ENCODE measurements around the gene VPS35L. TPM values are rescaled to one million over a fixed set of nuclear protein-coding genes. Genes with fewer than 3 reads are reported as not detected.

Gene VPS35L, protein sequence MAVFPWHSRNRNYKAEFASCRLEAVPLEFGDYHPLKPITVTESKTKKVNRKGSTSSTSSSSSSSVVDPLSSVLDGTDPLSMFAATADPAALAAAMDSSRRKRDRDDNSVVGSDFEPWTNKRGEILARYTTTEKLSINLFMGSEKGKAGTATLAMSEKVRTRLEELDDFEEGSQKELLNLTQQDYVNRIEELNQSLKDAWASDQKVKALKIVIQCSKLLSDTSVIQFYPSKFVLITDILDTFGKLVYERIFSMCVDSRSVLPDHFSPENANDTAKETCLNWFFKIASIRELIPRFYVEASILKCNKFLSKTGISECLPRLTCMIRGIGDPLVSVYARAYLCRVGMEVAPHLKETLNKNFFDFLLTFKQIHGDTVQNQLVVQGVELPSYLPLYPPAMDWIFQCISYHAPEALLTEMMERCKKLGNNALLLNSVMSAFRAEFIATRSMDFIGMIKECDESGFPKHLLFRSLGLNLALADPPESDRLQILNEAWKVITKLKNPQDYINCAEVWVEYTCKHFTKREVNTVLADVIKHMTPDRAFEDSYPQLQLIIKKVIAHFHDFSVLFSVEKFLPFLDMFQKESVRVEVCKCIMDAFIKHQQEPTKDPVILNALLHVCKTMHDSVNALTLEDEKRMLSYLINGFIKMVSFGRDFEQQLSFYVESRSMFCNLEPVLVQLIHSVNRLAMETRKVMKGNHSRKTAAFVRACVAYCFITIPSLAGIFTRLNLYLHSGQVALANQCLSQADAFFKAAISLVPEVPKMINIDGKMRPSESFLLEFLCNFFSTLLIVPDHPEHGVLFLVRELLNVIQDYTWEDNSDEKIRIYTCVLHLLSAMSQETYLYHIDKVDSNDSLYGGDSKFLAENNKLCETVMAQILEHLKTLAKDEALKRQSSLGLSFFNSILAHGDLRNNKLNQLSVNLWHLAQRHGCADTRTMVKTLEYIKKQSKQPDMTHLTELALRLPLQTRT
- 10 to 100 TPM; 62.3 to 64.9 (median 63.7) TPM for polyA plus RNA-seq (ENCODE audit: insufficient read length in 4 of 4)

DNA sequence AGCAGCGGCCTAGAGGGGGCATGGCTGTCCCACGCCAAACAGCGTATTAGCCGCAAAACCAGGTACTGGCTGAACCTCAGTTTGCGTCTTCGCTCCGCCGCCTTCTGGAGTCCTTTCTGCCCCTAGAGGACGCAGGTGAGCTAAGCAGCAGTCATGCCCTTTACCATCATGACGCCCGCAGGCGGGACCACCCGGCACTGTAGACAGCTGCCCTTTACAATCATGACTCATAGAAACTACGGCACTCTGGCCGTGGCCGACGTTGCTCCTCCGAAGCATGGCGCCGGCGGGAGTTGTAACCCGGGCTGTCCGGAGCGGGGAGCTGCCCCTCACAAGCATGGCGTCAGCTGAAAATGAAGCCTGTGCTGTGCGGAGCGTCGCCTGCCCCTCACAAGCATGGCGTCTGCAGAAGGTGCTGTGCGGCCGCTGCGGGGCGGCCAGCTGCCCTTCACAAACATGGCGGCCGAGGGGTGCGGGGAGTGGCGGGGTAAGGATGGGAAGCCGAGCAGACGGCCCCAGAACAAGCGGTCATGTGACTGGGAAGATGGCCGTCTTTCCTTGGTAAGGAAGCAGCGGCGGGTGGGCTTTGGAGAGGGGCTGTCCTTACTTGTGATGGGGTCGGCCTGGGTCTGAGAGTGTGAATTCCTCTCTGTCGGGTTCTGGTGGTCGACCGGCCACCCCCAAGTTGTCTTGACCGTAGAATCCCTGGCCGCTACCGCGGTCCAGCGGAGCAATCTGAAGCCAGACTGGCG, at the start of gene VPS35L:
Gene VPS35L, plus strand, starts transcription at position 518 of the 752 bp plus-strand sequence. Its CDS starts 27 bp downstream, at position 545.
- DNase-seq (ENCODE audit: low read depth in 4 of 4, low spot score in 2 of 4), result peak; percentile 92 to 98 (median 96)

- no peak for DNase-seq (ENCODE audit: low read depth in 4 of 4, low spot score in 2 of 4)
Observed at GRCh38 chr16:19506965-19507364, 48.5 kb upstream of the VPS35L start.

DNA sequence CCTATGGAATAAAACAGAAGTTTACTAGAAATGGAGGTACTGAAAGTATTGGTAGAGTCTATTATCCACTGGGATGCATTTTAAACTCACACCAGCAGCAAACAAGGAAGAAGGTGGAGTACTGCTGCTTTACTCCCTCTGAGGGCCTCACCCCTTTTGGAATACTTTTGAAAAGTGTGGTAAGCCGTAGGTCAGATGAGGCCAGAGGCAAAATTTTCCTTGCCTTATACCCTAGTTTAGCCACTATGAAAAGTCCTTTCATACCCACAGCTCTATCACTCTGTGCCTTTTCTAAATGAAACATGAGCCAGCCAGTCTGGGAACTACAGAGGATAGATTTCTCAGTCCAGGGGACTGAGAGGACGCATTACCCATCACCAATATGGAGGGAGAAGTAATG, 47.6 kb upstream of the VPS35L start:
- no peak for DNase-seq (ENCODE audit: low read depth in 4 of 4, low spot score in 2 of 4)

- DNase-seq (ENCODE audit: low read depth in 4 of 4, low spot score in 2 of 4), result no peak
Observed at GRCh38 chr16:19512297-19512696, 43.2 kb upstream of the VPS35L start.

GRCh38 chr16:19513377-19514053, 42.0 kb upstream of the VPS35L start:
- DNase-seq (ENCODE audit: low read depth in 4 of 4, low spot score in 2 of 4), result no peak

GRCh38 chr16:19515757-19516156, 39.7 kb upstream of the VPS35L start:
- DNase-seq (ENCODE audit: low read depth in 4 of 4, low spot score in 2 of 4), result no peak

GRCh38 chr16:19517424-19518089, 37.9 kb upstream of the VPS35L start:
- DNase-seq (ENCODE audit: low read depth in 4 of 4, low spot score in 2 of 4), result no peak

GRCh38 chr16:19518388-19518787, 37.1 kb upstream of the VPS35L start:
- no peak for DNase-seq (ENCODE audit: low read depth in 4 of 4, low spot score in 2 of 4)

DNA sequence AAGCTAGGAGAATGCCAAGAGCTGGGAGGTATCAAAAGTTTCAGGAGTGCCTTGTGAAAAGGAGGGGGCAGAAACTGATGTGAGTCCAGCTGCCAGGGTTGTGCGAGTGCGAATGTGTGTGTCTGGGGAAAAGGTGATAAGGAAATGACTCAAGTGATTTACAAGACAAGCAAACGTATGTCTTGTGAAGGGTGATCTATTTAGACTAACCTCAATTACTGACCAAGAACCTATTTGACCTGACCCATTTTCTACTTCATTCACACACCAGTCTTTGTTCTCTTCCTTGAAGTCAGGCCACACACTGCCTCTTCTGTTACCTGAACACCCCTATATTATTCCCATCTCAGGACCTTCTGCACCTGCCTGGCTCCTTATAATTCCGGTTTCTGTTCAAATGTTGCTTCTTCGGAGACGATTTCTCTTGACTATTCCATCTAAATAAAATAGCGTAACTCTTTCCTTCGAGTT, 34.6 kb upstream of the VPS35L start:
- DNase-seq (ENCODE audit: low read depth in 4 of 4, low spot score in 2 of 4), result no peak

GRCh38 chr16:19521471-19522396, 33.8 kb upstream of the VPS35L start, which contains the start of gene GDE1:
Gene GDE1, minus strand, starts transcription at chr16:19522098. Its CDS starts 134 bp downstream, at chr16:19521964.
- DNase-seq (ENCODE audit: low read depth in 4 of 4, low spot score in 2 of 4), result peak; percentile 69 to 91 (median 83)

DNA sequence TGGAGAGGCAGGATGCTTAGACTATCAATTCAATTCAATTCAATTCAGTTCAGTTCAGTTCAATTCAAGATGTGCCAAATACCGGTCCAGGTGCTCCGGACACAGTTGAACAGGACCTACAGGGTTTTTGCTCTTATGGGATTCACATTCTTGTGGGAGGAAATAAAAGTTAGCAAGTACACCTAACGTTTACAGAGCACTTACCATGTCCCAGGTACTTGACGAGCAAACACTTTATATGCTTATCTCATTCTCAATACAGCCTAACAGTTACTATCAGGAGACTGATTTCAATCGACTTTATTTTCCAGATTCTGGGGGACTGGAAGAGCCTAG, 33.1 kb upstream of the VPS35L start:
- no peak for DNase-seq (ENCODE audit: low read depth in 4 of 4, low spot score in 2 of 4)

DNA sequence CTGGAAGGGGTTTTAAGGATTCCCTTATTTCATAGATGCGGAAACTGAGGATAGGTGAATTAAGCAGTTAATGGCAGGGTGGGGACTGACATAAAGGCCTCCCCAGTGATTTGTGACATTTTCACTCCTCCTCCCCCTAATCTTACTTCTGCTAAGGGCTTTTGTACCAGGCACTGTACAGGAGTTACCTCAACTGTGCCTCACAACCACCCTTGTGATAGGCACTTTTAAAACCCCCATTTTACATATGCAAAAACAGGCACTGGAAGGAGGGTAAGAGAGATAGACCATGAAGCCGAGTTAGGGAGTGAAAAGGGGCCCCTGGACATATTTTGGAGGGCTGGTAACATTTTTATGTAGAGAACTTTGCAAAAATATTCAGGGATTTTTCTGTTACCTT, 32.7 kb upstream of the VPS35L start:
- DNase-seq (ENCODE audit: low read depth in 4 of 4, low spot score in 2 of 4), result no peak

DNA sequence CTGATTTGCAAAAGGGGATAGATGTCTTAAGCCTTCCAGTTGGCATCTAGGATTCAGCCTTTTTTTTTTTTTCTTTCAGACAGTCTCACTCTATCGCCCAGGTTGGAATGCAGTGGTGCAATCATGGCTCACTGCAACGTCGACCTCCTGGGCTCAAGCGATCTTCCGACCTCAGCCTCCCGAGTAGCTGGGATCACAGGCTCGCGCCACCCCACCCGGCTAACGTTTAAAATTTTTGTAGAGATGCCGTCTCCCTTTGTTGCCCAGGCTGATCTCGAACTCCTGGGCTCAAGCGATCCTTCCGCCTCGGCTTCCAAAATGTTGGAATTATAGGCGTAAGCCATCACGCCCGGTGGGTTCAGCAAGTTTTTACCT, 32.3 kb upstream of the VPS35L start:
- no peak for DNase-seq (ENCODE audit: low read depth in 4 of 4, low spot score in 2 of 4)

DNA sequence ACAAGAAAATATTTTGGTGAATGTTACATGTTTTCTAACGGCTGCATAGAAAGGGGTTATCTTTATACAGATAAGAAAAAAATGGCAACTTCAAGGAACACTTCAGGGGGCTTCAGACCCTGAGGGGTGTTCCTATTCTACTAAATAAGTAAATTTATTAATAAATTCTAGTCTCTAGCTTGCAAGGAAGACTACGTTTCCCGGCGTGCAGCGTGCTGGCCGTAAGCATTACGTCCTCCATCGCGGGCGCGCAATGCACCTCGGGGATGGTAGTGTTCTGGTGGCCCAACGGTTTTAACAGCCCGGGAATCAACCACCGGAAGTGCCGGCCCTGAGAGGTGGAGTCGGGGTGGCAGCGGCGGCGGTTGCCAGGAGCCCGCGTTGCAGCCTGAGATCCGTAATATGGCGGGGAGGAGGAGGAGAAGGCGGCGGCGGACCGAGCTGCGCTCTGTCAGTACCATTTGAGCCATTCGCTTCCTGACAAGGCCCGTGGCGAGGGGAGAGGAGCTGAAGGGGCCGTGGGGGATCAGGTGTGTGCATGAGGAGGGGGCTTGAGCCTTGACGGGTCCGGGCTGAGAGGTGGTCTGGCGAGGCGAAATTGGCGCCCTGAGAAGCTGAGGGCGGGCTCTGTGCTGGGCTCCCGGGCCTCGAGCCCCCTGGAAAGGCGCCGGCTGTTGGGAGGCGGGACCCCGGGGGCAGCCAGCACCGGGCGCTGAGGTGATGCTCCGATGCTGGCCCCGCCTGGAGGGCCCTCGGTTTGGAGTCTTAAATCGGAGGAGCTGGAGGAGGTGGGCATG, 31.7 kb upstream of the VPS35L start, which contains the start of gene CCP110:
Gene CCP110, plus strand, starts transcription at position 384 of the 797 bp plus-strand sequence. CDS start 3,940 bp downstream, outside the sequence.
- DNase-seq (ENCODE audit: low read depth in 4 of 4, low spot score in 2 of 4), result peak; percentile 55 to 92 (median 82)

DNA sequence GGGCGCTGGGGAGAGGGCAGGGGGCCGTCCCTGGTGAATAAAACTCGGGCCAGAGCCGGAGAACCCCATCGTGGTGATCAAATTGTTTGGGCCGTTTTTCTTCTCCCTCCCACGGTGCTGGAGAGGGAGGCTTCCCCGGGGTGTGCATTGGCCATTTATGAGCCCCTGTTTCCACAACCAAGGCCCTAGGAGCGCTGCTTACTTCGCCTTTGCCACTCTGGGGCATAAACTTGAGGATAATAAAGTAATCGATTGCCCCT, 31.2 kb upstream of the VPS35L start:
- DNase-seq (ENCODE audit: low read depth in 4 of 4, low spot score in 2 of 4), result no peak

DNA sequence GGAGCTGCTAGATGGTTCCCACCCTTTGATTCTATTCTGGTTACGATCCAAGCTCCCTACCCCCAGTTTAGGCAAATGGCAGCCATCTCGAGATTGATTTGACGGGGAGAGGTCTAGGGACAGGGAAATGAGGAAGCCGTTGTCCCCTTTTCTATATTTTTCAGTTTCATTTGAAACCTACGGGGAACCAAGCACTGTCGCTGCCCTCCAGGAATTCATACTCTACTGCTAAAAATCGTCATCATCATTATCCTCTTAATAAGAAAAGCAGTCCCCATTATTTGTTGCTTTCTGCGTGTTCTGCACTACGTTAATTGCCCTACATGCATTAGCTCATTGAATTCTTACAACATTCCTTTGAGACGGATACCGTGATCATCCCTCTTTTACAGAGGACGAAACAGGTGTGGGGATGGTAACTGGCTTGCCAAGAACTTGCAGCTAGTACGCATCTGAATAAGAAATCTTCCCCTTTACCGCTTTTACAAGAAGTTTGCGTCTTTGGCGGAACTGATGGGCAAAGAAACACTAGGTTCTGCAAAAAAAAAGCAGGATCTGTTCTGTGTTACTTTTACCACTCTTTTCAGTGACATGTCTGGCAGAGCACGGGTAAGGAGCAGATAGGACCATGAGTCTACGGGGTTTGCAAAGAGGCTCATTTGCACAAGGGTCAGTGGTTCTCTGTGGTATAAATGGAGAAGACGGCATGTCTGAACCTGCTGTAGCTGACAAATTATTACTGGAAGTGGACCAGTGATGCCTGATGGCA, 30.7 kb upstream of the VPS35L start:
- DNase-seq (ENCODE audit: low read depth in 4 of 4, low spot score in 2 of 4), result peak in 1 of 4 donors; percentile 36

DNA sequence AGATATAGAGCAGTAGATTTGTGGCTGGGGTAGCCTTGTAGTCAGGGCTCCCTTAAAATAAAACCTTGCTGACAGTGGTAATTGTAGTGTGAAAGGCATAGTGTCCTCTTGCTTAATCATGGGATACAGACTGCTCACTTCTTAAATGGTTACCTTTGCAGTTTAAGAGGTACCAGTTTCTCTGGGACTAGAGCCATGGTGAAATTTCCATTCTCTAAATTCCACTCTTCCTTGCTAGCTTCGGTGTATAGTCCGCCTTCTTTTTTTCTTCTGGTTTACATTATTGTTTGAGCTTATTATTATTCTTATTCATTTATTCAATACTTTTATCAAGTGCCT, 30.1 kb upstream of the VPS35L start:
- DNase-seq (ENCODE audit: low read depth in 4 of 4, low spot score in 2 of 4), result no peak
